ENCODE results near the gene IDI1.

Gene IDI1

DNA sequence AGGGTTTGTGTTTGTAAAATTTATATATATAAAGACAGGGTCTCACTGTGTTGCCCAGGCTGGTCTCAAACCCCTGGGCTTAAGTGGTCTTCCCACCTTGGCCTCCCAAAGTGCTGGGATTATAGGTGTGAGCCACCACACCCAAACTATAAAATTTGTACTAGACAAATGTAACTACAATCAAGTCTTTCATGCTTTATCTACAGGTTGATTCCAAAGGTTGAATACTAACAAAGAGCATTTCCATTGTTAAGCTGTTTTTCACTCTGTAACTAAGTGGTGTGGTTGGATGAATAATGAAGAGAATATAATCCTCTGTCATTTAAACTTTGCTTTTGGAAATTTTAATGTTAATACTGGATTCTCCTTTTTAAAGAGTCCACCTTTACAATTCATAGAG is 29.7 kb upstream of the IDI1 start:
- TF ChIP-seq EZH2phosphoT487 (IDR thresholded peaks at IDR 0.05; ENCODE audit: low read depth): no peak
- TF ChIP-seq, protein P1, sequence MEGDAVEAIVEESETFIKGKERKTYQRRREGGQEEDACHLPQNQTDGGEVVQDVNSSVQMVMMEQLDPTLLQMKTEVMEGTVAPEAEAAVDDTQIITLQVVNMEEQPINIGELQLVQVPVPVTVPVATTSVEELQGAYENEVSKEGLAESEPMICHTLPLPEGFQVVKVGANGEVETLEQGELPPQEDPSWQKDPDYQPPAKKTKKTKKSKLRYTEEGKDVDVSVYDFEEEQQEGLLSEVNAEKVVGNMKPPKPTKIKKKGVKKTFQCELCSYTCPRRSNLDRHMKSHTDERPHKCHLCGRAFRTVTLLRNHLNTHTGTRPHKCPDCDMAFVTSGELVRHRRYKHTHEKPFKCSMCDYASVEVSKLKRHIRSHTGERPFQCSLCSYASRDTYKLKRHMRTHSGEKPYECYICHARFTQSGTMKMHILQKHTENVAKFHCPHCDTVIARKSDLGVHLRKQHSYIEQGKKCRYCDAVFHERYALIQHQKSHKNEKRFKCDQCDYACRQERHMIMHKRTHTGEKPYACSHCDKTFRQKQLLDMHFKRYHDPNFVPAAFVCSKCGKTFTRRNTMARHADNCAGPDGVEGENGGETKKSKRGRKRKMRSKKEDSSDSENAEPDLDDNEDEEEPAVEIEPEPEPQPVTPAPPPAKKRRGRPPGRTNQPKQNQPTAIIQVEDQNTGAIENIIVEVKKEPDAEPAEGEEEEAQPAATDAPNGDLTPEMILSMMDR (IDR thresholded peaks at IDR 0.05; ENCODE audit: low read depth, low read length): no peak
- no peak overlapping the region for H3K4me3 ChIP-seq (ENCODE audit: low read length)
- H3K9ac ChIP-seq (ENCODE audit: low read length): no peak overlapping the region
- no peak overlapping the region for H3K27ac ChIP-seq (ENCODE audit: low read length)
- no peaks in the 10 kb centered on the region for H3K9me3 ChIP-seq (ENCODE audit: insufficient read depth, low read length)
- H3K79me2 ChIP-seq (ENCODE audit: low read length): no peaks in the 10 kb centered on the region
- H2AFZ ChIP-seq (ENCODE audit: low read depth, low read length): no peak overlapping the region
- no peaks in the 10 kb centered on the region for H3K4me1 ChIP-seq (ENCODE audit: low read length)
- H4K20me1 ChIP-seq (ENCODE audit: insufficient read depth, low read length): no peaks in the 10 kb centered on the region
- no peaks in the 10 kb centered on the region for H3K36me3 ChIP-seq (replicated peaks; ENCODE audit: low read depth, low read length)
- no peaks in the 10 kb centered on the region for H3K27me3 ChIP-seq (ENCODE audit: low read depth, low read length)
- no peak overlapping the region for H3K4me2 ChIP-seq (ENCODE audit: low read length)

DNA sequence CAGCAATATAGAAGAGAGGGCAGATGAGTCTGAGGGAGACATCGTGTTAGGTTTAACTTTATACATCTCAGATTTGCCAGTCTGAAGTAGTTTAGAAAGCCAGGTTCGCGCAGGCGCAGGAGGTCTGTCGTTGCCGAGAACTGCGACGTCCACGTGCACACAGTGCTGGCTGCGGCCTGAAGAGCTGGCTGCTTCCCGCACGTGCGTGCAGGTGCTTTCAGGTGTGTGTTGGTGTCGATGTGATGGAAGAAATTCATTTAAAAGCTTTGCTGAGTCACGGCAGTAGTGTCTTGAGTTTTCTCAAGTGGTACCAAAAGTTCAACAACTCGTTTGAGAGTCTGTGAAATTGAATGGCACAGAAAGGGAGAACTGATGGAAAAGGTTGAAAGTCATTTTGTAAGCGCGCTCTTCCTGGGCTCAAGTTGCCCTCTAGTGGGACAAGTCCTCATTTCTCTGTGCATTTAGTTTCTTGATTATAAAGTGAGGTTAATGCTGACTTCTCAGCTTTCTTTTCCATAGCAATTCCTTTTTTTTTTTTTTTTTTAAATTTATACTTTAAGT is 25.9 kb upstream of the IDI1 start:
- Histone ChIP-seq H3K27me3 (ENCODE audit: low read depth, low read length) (no peaks in the 10 kb centered on the region), H4K20me1 (ENCODE audit: insufficient read depth, low read length) (no peaks in the 10 kb centered on the region), H3K9ac (ENCODE audit: low read length) (no peak overlapping the region)

DNA sequence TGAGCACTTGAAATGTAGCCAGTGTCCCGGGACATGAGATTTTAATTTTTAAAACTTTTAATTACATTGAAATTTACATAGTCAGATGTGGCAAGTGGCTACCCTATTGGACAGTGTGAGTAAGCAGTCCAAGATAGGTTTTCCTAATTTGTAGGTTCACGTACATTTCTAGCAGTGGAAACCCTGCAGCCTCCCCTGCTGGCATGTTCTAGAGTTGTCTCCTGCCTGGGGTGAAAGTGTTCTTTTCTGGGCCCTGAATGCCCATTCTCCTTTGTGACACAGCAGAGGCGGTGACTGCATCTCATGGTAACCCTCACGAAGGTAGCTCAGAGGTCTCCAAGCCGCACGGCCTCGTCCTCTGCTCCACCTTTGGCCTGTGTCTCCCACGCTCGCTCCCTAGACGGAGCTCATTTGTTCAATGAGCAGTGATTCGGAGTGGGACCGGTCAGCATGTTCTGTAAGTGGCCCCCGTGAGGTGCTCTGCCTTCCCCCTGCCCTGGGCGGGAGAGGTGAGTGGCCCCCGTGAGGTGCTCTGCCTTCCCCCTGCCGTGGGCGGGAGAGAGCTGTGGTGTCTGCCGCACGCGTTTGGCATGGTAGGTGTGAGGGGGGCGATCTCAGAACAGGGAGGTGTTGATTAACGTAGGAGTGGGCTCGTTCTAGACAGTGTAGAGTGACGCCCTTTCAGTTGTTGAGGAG is 25.3 kb upstream of the IDI1 start:
- Histone ChIP-seq H3K4me1 (ENCODE audit: low read length) (no peaks in the 10 kb centered on the region), H4K20me1 (ENCODE audit: insufficient read depth, low read length) (no peaks in the 10 kb centered on the region), H3K36me3 (replicated peaks; ENCODE audit: low read depth, low read length) (no peaks in the 10 kb centered on the region), H3K27ac (ENCODE audit: low read length) (no peak overlapping the region), H3K27me3 (ENCODE audit: low read depth, low read length) (no peaks in the 10 kb centered on the region), H3K9me3 (ENCODE audit: insufficient read depth, low read length) (no peaks in the 10 kb centered on the region), H3K4me2 (ENCODE audit: low read length) (no peak overlapping the region), H3K4me3 (ENCODE audit: low read length) (no peak overlapping the region), H3K79me2 (ENCODE audit: low read length) (no peaks in the 10 kb centered on the region; the same call in 1 of the 2 replicates), H3K9ac (ENCODE audit: low read length) (no peak overlapping the region), H2AFZ (ENCODE audit: low read depth, low read length) (no peak overlapping the region)
- TF ChIP-seq EZH2phosphoT487 (IDR thresholded peaks at IDR 0.05; ENCODE audit: low read depth): no peak
- TF ChIP-seq, protein P1 (IDR thresholded peaks at IDR 0.05; ENCODE audit: low read depth, low read length): no peak

More for the DNA sequence above, 25.9 kb upstream of the IDI1 start:
- Histone ChIP-seq H3K4me1 (ENCODE audit: low read length) (no peaks in the 10 kb centered on the region), H3K9me3 (ENCODE audit: insufficient read depth, low read length) (no peaks in the 10 kb centered on the region), H3K4me3 (ENCODE audit: low read length) (no peak overlapping the region), H3K36me3 (replicated peaks; ENCODE audit: low read depth, low read length) (no peaks in the 10 kb centered on the region), H2AFZ (ENCODE audit: low read depth, low read length) (no peak overlapping the region), H3K4me2 (ENCODE audit: low read length) (no peak overlapping the region), H3K79me2 (ENCODE audit: low read length) (no peaks in the 10 kb centered on the region; the same call in 1 of the 2 replicates), H3K27ac (ENCODE audit: low read length) (no peak overlapping the region)
- TF ChIP-seq, protein P1 (IDR thresholded peaks at IDR 0.05; ENCODE audit: low read depth, low read length): peak; percentile 18; the same call in 1 of the 2 replicates
- TF ChIP-seq EZH2phosphoT487 (IDR thresholded peaks at IDR 0.05; ENCODE audit: low read depth): no peak

DNA sequence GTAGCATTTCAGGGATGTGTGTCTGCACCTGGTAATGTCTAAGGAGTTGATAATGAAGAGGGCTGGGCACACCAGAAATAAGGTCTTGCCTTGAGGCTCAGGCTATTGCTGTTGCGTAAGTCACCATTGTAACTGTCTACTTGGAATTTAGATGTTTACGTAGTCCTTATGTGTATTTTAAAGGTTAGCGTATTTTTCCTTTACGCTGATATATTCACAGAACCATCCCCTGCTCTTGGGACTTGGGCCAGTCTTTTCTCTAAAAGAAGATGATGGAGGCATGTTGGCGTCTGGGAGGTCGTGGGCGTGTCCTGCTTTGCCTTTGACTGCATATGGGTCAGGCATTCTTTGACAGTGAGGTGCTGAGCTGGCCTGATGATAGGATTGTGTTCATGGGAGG is 22.0 kb upstream of the IDI1 start:
- no peaks in the 10 kb centered on the region for H3K27me3 ChIP-seq (ENCODE audit: low read depth, low read length)
- no peak overlapping the region for H3K27ac ChIP-seq (ENCODE audit: low read length)
- H3K79me2 ChIP-seq (ENCODE audit: low read length): no peaks in the 10 kb centered on the region; the same call in 1 of the 2 replicates
- no peaks in the 10 kb centered on the region for H4K20me1 ChIP-seq (ENCODE audit: insufficient read depth, low read length)
- H3K4me3 ChIP-seq (ENCODE audit: low read length): no peak overlapping the region
- TF ChIP-seq EZH2phosphoT487 (IDR thresholded peaks at IDR 0.05; ENCODE audit: low read depth): no peak
- TF ChIP-seq, protein P1 (IDR thresholded peaks at IDR 0.05; ENCODE audit: low read depth, low read length): no peak
- H3K36me3 ChIP-seq (replicated peaks; ENCODE audit: low read depth, low read length): no peaks in the 10 kb centered on the region
- no peaks in the 10 kb centered on the region for H3K9me3 ChIP-seq (ENCODE audit: insufficient read depth, low read length)
- H2AFZ ChIP-seq (ENCODE audit: low read depth, low read length): no peak overlapping the region
- H3K4me1 ChIP-seq (ENCODE audit: low read length): no peaks in the 10 kb centered on the region
- H3K9ac ChIP-seq (ENCODE audit: low read length): no peak overlapping the region
- no peak overlapping the region for H3K4me2 ChIP-seq (ENCODE audit: low read length)
